HG03095 (cell line): ENCODE results near the gene DHRS12.
"Not testable (repeated sequence)": the region's sequence is repeated elsewhere in the genome, so short reads cannot be mapped to it uniquely, and the experiment has no call there.

ENCODE experiments used
- ATAC-seq: cut with Tn5 transposase; IDR thresholded peaks from one replicate; pipeline ENCODE4 v1.9.1; 2021; ENCODE audit warnings: moderate library complexity; ENCODE audit not compliant: unreplicated experiment

DHRS12 gene

DNA sequence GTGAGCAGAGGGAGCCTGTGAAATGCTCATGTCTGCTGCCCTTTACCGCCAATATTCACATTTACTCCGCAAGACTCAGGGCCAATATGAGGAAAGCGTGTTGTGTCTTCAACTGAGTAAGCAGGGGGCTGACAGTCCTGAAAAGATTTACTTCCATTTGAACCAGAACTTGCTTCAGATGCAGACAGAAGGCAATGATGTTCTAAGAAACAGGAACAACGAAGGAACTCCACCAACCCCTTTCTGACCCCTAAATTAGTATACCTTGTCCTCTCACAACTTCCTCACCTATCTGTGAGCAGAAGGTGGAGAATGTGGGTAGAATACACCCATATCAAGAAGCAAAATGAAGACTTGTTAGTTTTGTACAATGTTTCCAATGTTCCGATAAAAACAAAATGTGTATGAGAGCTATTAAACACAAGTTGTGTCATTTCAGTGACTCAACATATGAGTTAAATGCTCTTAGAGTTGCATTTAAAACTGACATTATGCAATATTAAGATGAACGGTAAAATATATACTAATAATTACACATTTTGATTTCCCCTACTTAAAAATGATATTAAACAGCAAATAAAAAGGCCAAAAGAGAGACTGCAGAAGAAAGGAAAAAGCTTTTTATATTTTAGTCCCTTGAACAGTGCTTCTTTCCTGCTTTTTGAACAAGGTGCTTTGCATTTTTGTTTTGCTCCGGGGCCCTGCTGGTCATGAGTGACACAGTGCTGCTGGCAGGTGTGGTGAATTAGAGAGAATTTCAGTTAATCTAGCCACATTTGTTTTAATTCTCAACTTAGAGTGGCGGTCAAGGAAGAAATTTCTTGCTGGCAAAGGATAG is 25.0 kb upstream of the DHRS12 start:
- ATAC-seq = no peak

- ATAC-seq = no peak
Measured at GRCh38 chr13:51827254-51827653, 23.3 kb upstream of the DHRS12 start.

GRCh38 chr13:51826606-51827005 is 22.6 kb upstream of the DHRS12 start:
- ATAC-seq = no peak

- ATAC-seq = no peak
Measured at GRCh38 chr13:51825681-51826254, 21.8 kb upstream of the DHRS12 start.

DNA sequence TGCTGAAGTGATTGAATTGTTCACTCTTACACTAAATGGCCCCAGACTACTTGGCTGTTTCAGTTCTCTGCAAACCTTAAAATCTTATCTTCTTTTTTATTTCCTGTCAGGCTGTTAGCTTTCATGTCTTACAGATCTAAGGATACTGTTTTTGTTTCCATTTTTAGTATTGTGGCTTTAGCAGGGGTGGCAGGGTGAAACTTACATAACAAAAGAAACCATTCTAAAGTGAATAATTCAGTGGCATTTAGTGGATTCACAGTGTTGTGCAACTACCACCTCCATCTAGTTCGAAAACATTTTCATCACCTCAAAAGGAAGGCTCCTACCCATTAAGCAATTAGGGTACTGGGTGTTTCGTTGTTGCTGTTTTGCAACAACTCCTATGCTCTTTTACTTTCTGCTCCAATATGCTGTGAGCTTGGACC is 21.2 kb upstream of the DHRS12 start:
- ATAC-seq = no peak

DNA sequence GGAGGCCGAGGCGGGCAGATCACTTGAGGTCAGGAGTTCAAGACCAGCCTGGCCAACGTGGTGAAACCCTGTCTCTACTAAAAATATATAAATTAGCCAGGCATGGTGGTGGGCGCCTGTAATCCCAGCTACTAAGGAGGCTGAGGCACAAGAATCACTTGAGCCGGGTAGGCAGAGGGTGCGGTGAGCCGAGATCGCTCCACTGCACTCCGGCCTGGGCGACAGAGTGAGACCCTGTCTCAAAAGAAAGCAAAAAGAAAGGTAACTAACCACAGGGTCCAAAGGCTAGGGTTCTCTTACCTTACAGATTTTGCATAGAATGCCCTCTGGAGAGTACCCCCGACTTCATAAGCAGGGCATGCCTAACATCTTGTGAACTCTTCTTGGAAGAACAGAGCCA is 20.7 kb upstream of the DHRS12 start:
- ATAC-seq = not testable (repeated sequence)

- ATAC-seq = no peak
Measured at GRCh38 chr13:51823863-51824262, 19.9 kb upstream of the DHRS12 start.

DNA sequence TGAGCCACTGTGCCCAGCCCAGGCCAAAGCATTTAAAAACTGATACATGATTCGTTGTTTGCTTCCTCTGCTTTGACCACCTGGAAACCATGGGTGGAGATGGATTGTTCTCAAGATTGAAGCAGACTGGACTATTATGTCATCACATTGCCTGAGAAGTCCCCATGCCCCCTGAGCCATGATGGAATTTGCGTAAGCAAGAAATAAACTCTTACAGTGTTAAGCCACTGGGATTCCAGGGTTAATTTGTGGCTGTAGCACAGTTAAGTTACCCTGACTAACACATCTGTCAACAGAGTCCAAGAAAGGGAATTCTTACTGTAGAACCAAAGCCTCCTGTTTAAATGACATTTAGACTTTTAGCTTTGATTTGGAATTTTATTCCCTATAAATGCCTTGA is 19.4 kb upstream of the DHRS12 start:
- ATAC-seq = no peak

- no peak for ATAC-seq
Measured at GRCh38 chr13:51822106-51822815, 18.3 kb upstream of the DHRS12 start.

GRCh38 chr13:51821606-51822005 is 17.6 kb upstream of the DHRS12 start:
- ATAC-seq = no peak

DNA sequence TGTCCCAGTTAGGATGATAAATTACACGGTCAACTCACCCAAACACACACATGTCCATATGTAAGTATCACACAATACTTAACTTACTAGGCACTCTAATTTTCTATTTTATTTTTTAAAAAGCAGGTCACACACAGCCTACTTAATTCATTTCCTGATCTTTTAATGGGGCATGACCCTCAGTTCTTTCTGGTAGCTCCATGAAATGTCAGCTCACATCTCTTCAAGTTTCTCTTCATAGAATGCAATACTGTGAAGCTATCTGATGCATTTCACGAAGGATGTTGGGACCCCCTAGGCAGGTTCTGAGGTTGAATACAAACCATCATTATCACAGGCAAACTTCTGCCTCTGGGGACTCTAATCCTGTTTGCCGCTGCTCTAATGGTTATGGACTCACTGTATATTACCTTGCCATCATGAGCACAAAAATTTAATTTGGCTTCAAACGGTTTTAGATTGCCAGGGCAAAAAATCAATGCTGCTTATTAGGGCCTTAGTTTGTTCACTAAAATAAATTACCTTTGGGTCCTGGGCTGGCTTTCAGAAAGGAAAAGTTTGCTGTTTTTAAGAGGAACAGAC is 16.1 kb upstream of the DHRS12 start:
- ATAC-seq = no peak

- no peak for ATAC-seq
Measured at GRCh38 chr13:51819544-51819943, 15.6 kb upstream of the DHRS12 start.

- no peak for ATAC-seq
Measured at GRCh38 chr13:51818781-51819511, 15.0 kb upstream of the DHRS12 start.

DNA sequence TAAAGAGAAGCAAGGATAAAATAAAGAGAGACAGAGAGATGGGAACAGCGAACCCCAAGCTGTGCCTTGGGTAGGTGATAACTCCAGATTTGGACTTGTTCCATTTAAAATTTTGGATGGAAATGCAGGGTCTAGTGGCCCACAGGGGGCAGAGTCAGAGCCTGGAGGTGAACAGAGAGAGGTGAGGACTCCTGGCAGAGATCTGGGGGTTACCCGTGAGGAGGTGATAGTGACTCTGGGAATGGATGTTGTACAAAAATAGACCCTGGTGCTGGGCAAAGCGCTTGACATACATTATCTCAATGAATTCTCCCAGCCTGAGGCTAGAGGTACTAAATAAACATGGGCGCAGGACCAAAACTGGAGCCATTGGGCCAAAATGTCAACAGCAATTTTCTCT is 14.3 kb upstream of the DHRS12 start:
- ATAC-seq = no peak

GRCh38 chr13:51817717-51818116 is 13.8 kb upstream of the DHRS12 start:
- ATAC-seq = no peak

- no peak for ATAC-seq
Measured at GRCh38 chr13:51816604-51817249, 12.8 kb upstream of the DHRS12 start.

- ATAC-seq = no peak
Measured at GRCh38 chr13:51815848-51816247, 11.9 kb upstream of the DHRS12 start.

DNA sequence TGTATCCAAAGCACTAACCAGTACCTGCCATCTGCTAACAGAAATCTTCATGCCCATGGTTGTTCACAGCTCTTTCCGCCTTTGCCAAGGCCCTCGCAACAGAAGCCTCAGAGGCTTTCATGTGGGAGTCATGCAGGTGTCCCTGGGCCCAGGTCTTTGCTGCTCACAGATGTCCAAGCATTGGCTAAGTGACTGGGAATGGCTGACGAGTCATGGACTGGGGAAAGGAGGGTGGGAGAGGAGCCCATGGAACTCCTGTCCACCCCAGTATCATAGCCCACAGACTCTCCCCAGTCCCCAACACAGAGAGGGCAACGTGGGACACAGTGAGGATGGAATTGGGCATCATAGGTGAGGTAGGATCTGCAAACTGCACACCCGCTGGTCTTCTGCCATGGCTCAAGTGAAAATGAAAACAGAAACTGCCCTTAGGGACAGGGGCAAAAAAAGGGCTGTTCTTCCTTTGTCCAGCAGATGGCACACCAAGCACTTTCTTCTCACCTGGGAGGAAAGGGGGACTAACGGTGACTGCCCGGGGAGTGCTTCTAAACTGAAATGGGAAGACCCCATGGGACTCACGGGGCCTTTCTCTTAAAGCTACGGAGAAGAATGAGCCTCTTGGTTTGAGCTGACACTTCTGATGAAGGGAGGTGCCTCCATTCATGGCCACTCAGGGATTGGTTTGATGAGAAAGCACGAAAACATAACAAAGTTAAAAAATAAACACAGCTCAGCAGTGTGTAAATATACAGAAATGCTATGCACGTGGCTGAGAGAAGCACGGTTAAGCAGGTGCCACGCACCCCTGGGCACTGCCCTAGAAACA is 11.1 kb upstream of the DHRS12 start:
- ATAC-seq = peak; percentile 65

GRCh38 chr13:51814071-51814470 is 10.1 kb upstream of the DHRS12 start:
- no peak for ATAC-seq
